HG02623 (cell line): Measurements from ENCODE around the gene H2AZ2.
A peak's percentile ranks its signal among the peaks of the same experiment; 100 is the strongest.
"Not testable (repeated sequence)": the region's sequence is repeated elsewhere in the genome, so short reads cannot be mapped to it uniquely, and the experiment has no call there.

Experiments
- ATAC-seq: cut with Tn5 transposase; IDR thresholded peaks from one replicate; pipeline ENCODE4 v1.9.1; 2021; ENCODE audit warnings: moderate library complexity; ENCODE audit not compliant: unreplicated experiment

The H2AZ2 gene

GRCh38 chr7:44871918-44872317, 24.0 kb upstream of the H2AZ2 start:
- ATAC-seq, result not testable (repeated sequence)

- ATAC-seq, result not testable (repeated sequence)
Measured at GRCh38 chr7:44870780-44871179, 22.9 kb upstream of the H2AZ2 start.

GRCh38 chr7:44870336-44870735, 22.4 kb upstream of the H2AZ2 start:
- not testable (repeated sequence) for ATAC-seq

DNA sequence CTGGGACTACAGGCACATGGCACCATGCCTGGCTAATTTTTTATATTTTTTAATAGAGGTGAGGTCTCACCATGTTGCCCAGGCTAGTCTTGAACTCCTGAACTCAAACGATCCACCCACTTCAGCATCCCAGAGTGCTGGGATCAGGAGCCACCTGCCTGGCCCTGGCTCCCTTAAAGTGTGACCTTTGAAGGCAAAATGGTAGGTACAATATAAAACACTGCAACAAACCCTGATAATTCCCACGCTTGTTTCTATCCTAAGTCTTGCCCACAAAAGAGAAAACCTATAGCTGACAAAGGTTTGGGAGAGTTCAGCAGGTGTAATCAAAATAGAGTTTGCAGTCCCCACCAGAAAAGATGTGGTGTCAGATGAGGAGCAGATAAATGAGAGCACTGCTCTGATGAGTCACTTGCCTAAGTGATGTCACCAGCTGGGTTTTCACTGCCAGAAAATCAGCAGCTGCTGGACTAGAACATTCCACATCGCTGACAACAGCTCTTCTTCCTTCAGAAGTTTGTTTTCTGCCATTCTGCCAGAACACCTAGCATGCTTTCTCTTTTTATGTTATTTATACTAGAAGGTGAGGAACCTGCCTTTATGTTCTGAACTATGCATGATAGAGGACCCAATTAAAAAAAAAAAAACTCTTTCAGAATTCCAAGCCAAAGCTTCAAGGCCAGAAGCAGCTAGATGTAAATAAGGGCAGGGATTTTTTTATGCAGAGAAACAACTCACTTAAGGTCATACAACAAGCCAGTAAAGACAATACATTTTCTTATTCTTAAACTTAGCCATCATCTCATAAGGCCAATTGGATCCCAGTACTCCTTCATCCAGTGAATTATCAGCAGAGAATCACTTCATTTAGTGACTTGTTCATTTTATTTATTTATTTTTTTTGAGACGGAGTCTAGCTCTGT, 19.4 kb upstream of the H2AZ2 start:
- ATAC-seq, result no peak

GRCh38 chr7:44861949-44862348, 14.1 kb upstream of the H2AZ2 start:
- ATAC-seq, result not testable (repeated sequence)

DNA sequence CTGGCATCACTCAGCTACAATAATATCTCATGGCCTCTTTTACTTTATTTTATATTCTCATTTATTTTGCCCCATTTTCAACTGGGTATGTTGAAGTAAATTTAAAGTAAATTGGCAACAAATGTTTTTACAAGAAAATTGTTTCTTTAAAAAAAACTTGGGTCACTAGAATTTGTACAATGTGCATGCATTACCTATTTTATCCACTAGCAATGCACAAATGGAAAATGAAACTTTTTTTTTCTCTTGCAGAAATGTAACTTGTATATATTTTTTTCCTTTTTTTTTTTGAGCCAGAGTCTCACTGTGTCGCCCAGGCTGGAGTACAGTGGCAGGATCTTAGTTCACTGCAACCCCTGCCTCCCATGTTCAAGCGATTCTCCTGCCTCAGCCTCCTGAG, 10.3 kb upstream of the H2AZ2 start:
- ATAC-seq, result no peak

DNA sequence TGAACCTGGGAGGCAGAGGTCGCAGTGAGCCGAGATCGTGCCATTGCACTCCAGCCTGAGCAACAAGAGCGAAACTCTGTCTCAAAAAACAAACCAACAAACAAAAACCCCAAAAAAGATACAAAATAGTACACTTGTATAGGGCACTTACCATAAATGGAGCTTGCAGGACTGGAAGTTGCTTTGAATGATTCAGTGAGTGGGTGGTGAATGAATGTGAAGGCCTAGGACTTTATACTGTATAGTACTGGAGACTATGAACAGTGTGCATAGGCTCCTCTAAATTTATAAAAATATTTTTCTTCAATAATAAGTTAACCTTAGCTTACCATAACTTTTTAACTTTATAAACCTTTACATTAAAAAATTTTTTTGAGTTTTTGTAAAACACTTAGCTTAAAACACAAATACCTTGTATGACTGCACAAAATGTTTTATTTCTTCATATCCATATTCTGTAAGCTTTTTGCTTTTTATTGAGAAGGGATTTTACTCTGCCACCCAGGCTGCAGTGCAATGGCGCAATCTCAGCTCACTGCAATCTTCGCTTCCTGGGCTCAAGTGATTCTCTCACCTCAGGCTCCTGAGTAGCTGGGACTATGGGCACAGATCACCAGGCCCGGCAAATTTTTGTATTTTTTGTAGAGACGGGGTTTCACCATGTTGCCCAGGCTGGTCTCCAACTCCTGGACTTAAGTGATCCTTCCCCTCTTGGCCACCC, 6.9 kb upstream of the H2AZ2 start:
- ATAC-seq, result no peak

GRCh38 chr7:44853391-44853790, 5.5 kb upstream of the H2AZ2 start:
- no peak for ATAC-seq

DNA sequence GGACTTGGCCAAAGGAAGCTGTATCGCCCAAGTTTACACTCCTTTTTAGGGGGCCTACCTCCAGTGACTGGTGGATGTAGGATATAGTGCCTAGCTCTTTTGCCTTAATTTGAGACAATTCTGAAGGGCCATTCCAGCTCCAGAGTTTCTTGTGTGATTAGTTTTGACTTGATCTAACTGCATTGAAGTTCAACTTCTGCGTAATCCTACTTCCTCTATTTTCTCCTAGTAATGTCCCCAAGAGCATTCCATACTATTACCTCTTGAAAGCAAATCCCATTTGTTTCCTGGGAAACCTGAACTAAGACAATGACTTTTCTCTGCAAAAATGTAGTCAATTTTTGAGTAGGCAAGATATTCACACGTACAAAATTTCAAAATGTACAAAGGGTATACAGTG, 4.7 kb upstream of the H2AZ2 start:
- ATAC-seq, result no peak

DNA sequence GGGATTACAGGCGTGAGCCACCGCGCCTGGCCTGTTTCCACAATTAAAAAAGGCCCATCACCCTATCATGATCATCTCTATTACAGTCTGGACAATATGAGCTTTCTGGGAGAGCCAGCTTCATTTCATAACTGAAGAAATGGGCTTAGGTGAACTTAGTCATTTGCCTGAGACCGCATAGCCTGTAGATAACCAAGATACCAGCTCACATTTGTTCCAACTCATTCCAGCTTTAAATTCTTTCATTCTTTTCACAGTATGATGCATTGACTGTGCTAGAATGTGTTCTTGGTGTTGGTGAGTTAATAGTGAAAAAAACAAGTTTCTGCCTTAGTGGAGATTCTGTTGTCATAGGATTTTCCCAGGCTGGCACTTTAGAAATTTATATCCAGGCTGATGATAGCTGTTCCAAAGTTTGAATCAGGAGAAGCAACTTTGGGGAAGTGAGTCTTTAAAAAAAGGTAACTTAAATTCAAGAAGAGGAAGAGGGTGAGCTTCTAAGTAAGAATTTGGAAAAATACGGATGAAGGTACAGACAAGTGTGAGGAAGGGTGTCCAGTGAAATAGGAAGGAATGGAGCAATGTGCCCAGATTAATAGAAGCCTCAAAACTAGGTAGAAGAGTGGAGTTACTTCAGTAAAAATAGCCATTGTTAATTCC, 2.1 kb upstream of the H2AZ2 start:
- no peak for ATAC-seq

DNA sequence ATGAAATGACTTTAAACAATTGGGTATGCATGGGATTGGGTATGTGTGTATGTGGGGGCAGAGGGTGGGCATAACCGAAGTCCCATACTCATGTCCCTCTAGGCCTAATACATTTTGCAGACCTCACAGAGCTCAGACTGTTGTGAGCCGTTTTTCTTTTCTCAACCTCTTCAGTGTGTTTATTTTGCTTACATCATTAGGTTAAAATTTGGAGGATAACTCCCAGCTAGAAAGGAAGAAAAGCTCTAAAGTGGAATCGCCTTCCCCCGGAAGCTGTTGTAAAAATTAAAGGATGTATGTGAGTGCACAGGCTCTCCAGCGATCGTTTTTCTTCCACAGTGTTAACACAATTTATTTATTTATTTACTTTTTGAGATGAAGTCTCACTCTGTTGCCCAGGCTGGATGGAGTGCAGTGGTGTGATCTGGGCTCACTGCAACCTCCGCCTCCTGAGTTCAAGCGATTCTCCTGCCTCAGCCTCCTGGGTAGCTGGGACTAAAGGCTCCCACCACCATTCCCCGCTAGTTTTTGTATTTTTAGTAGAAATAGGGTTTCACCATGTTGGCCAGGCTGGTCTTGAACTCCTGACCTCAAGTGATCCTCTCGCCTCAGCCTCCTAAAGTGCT, 1.5 kb upstream of the H2AZ2 start:
- no peak for ATAC-seq

DNA sequence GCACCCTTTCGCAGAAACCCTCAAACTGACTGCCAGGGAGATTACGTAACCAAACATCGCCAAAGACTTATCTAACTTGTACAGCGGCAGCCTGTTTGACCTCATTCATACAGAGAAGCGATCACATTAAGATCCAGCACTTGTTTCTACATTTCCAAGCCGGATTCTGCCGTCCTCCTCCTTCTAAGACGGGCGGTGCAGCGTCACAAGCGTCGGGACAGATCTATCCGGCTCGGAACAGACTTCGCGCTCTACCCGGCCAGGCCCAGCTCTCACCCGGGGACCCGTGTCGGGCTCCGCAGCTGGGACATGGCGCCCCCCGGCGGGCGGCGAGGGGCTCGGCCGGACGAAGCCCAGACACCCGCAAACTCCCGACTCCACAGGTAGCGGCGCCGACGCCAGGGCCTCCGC, 373 bp downstream of the H2AZ2 start:
- ATAC-seq, result peak; percentile 64

- no peak for ATAC-seq
Measured at GRCh38 chr7:44846816-44847508, 925 bp downstream of the H2AZ2 start.

DNA sequence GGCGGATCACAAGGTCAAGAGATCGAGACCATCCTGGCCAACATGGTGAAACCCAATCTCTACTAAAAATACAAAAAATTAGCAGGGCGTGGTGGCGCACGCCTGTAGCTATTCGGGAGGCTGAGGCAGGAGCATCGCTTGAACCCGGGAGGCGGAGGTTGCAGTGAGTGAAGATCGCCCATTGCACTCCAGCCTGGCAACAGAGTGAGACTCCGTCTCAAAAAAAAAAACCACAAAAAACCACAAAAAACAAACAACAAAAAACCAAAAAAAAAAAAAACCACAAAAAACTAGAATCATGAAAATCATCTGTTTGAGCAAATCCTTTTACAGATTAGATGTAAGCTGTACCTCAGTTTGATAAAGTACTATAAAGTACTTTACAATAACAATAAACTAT, 1.5 kb downstream of the H2AZ2 start:
- not testable (repeated sequence) for ATAC-seq

- no peak for ATAC-seq
Measured at GRCh38 chr7:44845451-44845850, 2.4 kb downstream of the H2AZ2 start.

DNA sequence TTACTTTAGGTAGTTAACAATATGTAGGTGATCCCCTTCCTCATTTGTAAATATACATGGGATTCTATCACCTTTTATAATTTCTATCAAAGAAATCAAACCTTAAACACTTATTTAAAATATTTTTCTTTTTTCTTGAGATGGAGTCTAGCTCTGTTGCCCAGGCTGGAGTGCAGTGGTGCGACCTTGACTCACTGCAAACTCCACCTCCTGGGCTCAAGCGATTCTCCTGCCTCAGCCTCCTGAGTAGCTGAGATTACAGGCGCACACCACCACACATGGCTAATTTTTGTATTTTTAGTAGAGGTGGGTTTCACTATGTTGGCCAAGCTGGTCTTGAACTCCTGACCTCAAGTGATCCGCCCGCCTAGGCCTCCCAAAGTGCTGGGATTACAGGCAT, 4.4 kb downstream of the H2AZ2 start:
- ATAC-seq, result not testable (repeated sequence)

DNA sequence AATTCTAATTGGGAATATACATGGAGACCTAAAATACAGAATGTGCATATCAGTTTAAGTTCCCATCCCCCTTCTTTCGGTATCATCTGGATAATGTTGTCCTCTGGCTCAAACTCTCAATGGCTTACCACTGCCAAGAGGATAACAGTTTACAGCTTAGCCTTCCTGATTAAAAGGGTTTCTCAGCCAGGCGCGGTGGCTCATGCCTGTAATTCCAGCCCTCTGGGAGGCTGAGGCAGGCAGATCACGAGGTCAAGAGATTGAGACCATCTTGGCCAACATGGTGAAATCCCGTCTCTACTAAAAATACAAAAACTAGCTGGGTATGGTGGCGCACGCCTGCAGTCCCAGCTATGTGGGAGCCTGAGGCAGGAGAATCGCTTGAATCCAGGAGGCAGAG, 5.2 kb downstream of the H2AZ2 start:
- ATAC-seq, result not testable (repeated sequence)

DNA sequence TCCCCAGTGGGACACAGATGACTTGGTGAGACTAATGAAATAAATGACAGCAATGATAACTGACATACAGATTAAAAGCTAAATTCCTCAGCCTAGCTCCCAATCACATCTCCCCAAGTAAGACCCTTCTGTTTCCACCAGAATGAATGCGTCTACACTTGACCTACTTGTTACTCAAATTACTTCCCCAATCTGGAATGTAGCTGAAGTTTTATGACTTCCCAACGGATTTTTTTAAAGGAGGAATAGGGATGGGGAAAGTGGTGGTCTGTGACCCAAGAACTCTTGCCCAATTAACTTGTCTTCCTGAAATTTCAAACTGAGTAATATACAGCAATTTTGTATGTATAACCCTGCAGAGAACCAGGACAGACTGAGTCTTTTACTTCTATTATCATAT, 9.1 kb downstream of the H2AZ2 start:
- ATAC-seq, result no peak

DNA sequence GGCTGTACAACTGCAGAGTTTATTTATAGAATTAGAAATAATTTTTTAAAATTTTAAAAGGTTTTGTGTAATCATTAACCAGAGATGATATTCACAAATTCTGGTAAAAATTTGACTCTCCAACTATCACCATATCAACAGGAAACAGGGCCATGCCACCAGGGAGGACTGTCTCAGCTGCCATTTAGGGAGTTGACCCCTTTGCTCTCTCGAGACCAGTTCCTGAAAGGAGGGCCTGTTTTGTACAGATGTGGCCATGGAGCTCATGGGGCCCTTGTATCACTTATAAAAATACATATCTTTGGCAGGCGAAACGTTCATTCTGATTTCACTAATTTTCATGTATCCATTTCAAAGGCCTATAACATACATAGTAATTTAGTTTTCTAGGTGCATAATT, 20.3 kb downstream of the H2AZ2 start:
- no peak for ATAC-seq

- no peak for ATAC-seq
Measured at GRCh38 chr7:44824894-44825526, 22.9 kb downstream of the H2AZ2 start.
